Measurements from ENCODE around the gene PLD1.

Gene PLD1

DNA sequence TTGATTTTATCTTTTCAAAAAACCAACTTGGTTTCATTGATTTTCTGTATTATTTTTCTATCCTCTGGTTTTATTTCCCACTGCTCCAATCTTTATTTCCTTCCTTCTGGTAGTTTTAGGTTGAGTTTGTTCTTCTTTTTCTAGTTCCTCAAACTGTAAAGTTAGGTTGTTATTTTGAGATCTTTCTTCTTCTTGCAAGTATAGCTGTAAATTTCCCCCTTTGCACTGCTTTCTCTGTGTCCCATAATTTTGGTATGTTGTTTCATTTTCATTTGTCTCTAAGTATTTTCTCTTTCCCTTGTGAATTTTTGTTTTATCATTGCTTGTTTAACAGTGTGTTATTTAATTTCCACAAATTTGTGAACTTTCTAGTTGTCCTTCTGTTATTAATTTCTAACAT lies 120.0 kb downstream of the PLD1 start:
- Histone ChIP-seq H3K4me3 (replicated peaks; ENCODE audit: insufficient read depth, low read length) (no peak overlapping the region), H3K27me3 (ENCODE audit: insufficient read depth, poor library complexity, severe bottlenecking) (no peaks in the 10 kb centered on the region), H3K27ac (replicated peaks) (no peak overlapping the region)
- TF ChIP-seq, protein P1, sequence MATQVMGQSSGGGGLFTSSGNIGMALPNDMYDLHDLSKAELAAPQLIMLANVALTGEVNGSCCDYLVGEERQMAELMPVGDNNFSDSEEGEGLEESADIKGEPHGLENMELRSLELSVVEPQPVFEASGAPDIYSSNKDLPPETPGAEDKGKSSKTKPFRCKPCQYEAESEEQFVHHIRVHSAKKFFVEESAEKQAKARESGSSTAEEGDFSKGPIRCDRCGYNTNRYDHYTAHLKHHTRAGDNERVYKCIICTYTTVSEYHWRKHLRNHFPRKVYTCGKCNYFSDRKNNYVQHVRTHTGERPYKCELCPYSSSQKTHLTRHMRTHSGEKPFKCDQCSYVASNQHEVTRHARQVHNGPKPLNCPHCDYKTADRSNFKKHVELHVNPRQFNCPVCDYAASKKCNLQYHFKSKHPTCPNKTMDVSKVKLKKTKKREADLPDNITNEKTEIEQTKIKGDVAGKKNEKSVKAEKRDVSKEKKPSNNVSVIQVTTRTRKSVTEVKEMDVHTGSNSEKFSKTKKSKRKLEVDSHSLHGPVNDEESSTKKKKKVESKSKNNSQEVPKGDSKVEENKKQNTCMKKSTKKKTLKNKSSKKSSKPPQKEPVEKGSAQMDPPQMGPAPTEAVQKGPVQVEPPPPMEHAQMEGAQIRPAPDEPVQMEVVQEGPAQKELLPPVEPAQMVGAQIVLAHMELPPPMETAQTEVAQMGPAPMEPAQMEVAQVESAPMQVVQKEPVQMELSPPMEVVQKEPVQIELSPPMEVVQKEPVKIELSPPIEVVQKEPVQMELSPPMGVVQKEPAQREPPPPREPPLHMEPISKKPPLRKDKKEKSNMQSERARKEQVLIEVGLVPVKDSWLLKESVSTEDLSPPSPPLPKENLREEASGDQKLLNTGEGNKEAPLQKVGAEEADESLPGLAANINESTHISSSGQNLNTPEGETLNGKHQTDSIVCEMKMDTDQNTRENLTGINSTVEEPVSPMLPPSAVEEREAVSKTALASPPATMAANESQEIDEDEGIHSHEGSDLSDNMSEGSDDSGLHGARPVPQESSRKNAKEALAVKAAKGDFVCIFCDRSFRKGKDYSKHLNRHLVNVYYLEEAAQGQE (IDR thresholded peaks at IDR 0.05; ENCODE audit: insufficient replicate concordance, low read depth), result no peak
- TF ChIP-seq POLR2AphosphoS5 (IDR thresholded peaks at IDR 0.05; ENCODE audit: low read depth) (no peak), SPI1 (IDR thresholded peaks at IDR 0.05; ENCODE audit: borderline replicate concordance, low read depth) (no peak), GABPA (IDR thresholded peaks at IDR 0.05; ENCODE audit: low read depth) (no peak)
- TF ChIP-seq, protein P2, sequence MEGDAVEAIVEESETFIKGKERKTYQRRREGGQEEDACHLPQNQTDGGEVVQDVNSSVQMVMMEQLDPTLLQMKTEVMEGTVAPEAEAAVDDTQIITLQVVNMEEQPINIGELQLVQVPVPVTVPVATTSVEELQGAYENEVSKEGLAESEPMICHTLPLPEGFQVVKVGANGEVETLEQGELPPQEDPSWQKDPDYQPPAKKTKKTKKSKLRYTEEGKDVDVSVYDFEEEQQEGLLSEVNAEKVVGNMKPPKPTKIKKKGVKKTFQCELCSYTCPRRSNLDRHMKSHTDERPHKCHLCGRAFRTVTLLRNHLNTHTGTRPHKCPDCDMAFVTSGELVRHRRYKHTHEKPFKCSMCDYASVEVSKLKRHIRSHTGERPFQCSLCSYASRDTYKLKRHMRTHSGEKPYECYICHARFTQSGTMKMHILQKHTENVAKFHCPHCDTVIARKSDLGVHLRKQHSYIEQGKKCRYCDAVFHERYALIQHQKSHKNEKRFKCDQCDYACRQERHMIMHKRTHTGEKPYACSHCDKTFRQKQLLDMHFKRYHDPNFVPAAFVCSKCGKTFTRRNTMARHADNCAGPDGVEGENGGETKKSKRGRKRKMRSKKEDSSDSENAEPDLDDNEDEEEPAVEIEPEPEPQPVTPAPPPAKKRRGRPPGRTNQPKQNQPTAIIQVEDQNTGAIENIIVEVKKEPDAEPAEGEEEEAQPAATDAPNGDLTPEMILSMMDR (IDR thresholded peaks at IDR 0.05; ENCODE audit: insufficient read depth, low read length), result no peak
- no peak for DNase-seq (ENCODE audit: low read depth in 1 of 2, low spot score in 1 of 2)

DNA sequence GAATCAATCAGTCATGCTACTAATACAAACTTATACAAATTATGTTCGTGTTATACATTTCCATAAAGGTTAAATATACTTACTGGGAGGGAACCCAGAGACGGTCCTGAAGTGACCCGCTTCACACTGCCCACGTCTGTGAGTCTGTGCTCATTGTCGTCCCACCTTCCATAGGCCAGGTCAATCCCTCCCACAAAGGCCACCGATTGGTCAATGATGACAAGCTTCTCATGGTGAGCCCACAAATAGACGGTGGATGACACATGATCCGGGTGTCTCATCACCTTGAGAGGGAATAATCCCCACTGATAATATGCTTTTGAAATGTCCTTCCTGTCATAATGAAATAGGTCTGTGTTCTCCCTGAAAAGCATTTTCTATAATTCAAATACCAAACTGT lies 121.7 kb downstream of the PLD1 start:
- no peak overlapping the region for H3K27ac ChIP-seq (replicated peaks)
- TF ChIP-seq, protein P1 (IDR thresholded peaks at IDR 0.05; ENCODE audit: insufficient replicate concordance, low read depth), result no peak
- TF ChIP-seq SPI1 (IDR thresholded peaks at IDR 0.05; ENCODE audit: borderline replicate concordance, low read depth), result no peak
- TF ChIP-seq GABPA (IDR thresholded peaks at IDR 0.05; ENCODE audit: low read depth), result no peak
- no peak for TF ChIP-seq POLR2AphosphoS5 (IDR thresholded peaks at IDR 0.05; ENCODE audit: low read depth)
- TF ChIP-seq, protein P2 (IDR thresholded peaks at IDR 0.05; ENCODE audit: insufficient read depth, low read length), result no peak
- H3K27me3 ChIP-seq (ENCODE audit: insufficient read depth, poor library complexity, severe bottlenecking), result no peaks in the 10 kb centered on the region
- no peak overlapping the region for H3K4me3 ChIP-seq (replicated peaks; ENCODE audit: insufficient read depth, low read length)
- no peak for DNase-seq (ENCODE audit: low read depth in 1 of 2, low spot score in 1 of 2)

DNA sequence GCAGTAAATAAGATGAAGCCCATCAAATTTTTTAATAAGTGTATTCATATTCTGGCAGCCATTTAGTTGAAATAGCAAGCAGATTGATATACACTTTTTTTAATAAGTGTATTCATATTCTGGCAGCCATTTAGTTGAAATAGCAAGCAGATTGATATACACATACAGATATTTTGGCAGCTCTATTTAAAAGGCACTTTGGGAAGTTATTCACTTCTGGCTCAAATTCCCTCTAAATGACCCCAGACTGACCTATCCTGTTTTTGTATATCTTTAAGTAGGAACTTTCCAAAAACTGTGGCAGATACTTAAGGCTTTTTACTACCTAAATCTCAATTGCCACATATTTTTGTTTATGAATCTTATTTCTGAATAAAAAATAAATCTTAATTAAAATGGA lies 122.3 kb downstream of the PLD1 start:
- no peak overlapping the region for H3K27ac ChIP-seq (replicated peaks)
- TF ChIP-seq GABPA (IDR thresholded peaks at IDR 0.05; ENCODE audit: low read depth), result no peak
- no peak for TF ChIP-seq POLR2AphosphoS5 (IDR thresholded peaks at IDR 0.05; ENCODE audit: low read depth)
- TF ChIP-seq, protein P1 (IDR thresholded peaks at IDR 0.05; ENCODE audit: insufficient replicate concordance, low read depth), result no peak
- TF ChIP-seq, protein P2 (IDR thresholded peaks at IDR 0.05; ENCODE audit: insufficient read depth, low read length), result no peak
- no peak for TF ChIP-seq SPI1 (IDR thresholded peaks at IDR 0.05; ENCODE audit: borderline replicate concordance, low read depth)

More for the DNA sequence above, 122.3 kb downstream of the PLD1 start:
- H3K27me3 ChIP-seq (ENCODE audit: insufficient read depth, poor library complexity, severe bottlenecking), result no peaks in the 10 kb centered on the region
- no peak overlapping the region for H3K4me3 ChIP-seq (replicated peaks; ENCODE audit: insufficient read depth, low read length)
- DNase-seq (ENCODE audit: low read depth in 1 of 2, low spot score in 1 of 2), result no peak

All from HL-60 (cell line).